Measurements from ENCODE around the gene PHF24. TPM values are rescaled to one million over a fixed set of nuclear protein-coding genes. Genes with fewer than 3 reads are reported as not detected.

The PHF24 gene
- total RNA-seq (2012; rRNA removed), result not detected in 2 replicates
- polyA plus RNA-seq (2012; rRNA removed), result 0.02 TPM in 1 of 2 replicates, not detected in the other
- polyA plus RNA-seq (2012; cell fraction: cytosol; rRNA removed), result not detected in 2 replicates
- not detected in 2 replicates for polyA plus RNA-seq (2012; cell fraction: nucleus; rRNA removed; ENCODE audit: low replicate concordance)
- Bru-seq, nascent RNA, result percentile 7 among the genes with signal in this experiment
- percentile 10 among the genes with signal in this experiment for BruChase-seq, experiment 1, labeled RNA remaining after a 6-hour chase
- BruChase-seq, experiment 2, labeled RNA remaining after a 2-hour chase, result not detected
- long read RNA-seq, result 0 reads

DNA sequence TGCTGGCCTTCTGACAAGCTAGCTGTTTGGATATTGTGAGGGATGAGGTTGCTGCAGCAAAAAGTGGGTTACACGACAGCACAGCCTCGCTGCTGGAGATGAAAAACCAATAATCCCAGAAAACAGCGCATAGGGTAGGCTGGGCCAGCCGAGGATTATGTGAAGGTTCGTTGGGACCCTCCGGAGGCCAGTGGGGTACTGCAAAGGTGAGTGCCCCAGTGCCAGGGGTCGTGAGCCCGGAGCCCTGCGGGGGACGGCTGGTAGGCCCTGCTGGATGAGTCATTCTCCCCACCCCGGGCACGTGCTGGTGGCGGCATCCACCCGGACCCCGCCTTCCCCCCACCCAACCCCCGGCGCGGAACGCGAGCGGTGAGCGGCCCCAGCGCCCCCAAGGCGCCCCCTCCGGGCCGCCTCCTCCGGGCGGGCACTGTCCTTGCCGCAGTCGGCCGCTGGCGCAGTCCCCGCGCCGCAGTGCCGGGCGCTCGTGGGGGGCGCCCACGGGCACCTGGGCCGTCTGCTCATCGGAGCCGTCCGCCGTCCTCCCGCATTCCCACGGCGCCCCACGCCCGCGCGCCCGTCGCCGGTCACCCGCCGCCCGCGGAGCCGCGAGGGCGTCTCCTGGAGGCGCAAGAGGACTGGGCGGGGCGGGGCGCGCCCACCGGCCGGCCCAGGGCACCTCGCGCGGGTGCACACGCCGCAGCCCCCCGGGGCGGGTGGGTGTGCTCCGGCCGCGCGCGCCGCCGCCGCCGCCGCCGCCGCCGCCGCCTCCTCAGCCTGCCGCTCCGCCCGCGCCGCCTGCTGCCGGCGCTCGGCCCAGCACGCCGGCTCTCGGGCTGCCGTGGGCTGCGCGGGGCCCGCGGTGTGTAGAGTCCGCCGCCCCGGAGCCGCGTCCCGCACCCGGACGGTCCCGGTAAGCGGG, at the start of gene PHF24:
TSS of gene PHF24 (plus strand) at position 794 of the 919 bp plus-strand sequence. CDS start 13,014 bp downstream, outside the sequence.
- H3K18ac ChIP-seq (ENCODE audit: low read depth, low read length), result no peak within 1 kb of the TSS
- peak within 1 kb of the TSS; percentile 29; the same call in 1 of the 2 replicates for H3K4me3 ChIP-seq (ENCODE audit: insufficient read depth, low read depth, low read length)
- no peaks in the 10 kb centered on the region for H3K9me1 ChIP-seq (ENCODE audit: insufficient read depth, low read length)
- ATAC-seq (ENCODE audit: low read depth) (peak; percentile 91), DNase-seq (no peak)
- no peaks in the 10 kb centered on the region for H3K79me1 ChIP-seq (ENCODE audit: low read depth in 1 of 2, low read length in 2 of 2)
- no peaks in the 10 kb centered on the region for H3K9me3 ChIP-seq (ENCODE audit: control insufficient read depth, insufficient read depth, low read length)
- no peak within 1 kb of the TSS for H3K14ac ChIP-seq (replicated peaks; ENCODE audit: low read depth, low read length)
- dilution Hi-C loops (cut with HindIII; ENCODE audit: low sequenced_read_pairs, unreplicated experiment) (no loop called here), in situ Hi-C loops (cut with MboI; ENCODE audit: low sequenced_read_pairs) (no loop called here), intact Hi-C loops (cut with micrococcal nuclease) (no loop called here)
- H2BK20ac ChIP-seq (ENCODE audit: low read depth, low read length), result no peak within 1 kb of the TSS
- ChIA-PET POLR2A (ENCODE audit: unreplicated experiment) (no interaction called here), CTCF (no interaction called here)
- H2AFZ ChIP-seq (replicated peaks; ENCODE audit: low read length, poor library complexity), result peak within 1 kb of the TSS; percentile 65
- no peak within 1 kb of the TSS for H3K27ac ChIP-seq (ENCODE audit: insufficient read depth, low read length)
- no peak within 1 kb of the TSS for H4K8ac ChIP-seq (ENCODE audit: low read depth in 2 of 2, low read length in 2 of 2)
- H2AK9ac ChIP-seq (replicated peaks; ENCODE audit: low read depth, low read length, poor library complexity), result no peak within 1 kb of the TSS
- no peak within 1 kb of the TSS for H3K9ac ChIP-seq (ENCODE audit: low read depth, low read length)
- no peaks in the 10 kb centered on the region for H4K20me1 ChIP-seq (ENCODE audit: insufficient read depth, low read length)
- WGBS, 2 experiments (ENCODE audit: extremely low coverage in 2 of 2, insufficient read length in 1 of 2), result 3% methylated on average over 36 of the region's 116 CpGs; no CpG with 5 or more reads in 1 of the 2 experiments
- H3K27me3 ChIP-seq (ENCODE audit: control insufficient read depth, insufficient read depth, low read length), result peaks cover 55% of the 10 kb centered on the region
- H3K56ac ChIP-seq (ENCODE audit: extremely low read depth, insufficient read depth, low read length), result no peak within 1 kb of the TSS
- H3K4ac ChIP-seq (ENCODE audit: low read depth, low read length), result no peak within 1 kb of the TSS
- BruUV-seq (replicated peaks), result no TSS peak
- no peak within 1 kb of the TSS for H2AK5ac ChIP-seq (ENCODE audit: low read depth, low read length)
- no peak within 1 kb of the TSS for H3K23ac ChIP-seq (ENCODE audit: low read depth, low read length)
- no peaks in the 10 kb centered on the region for H3K36me3 ChIP-seq (ENCODE audit: control insufficient read depth, insufficient read depth, low read length)
- H2BK5ac ChIP-seq (ENCODE audit: low read depth, low read length, poor library complexity, severe bottlenecking), result no peak within 1 kb of the TSS
- H4K91ac ChIP-seq (ENCODE audit: insufficient read depth, low read depth, low read length), result no peak within 1 kb of the TSS
- H2BK120ac ChIP-seq (ENCODE audit: low read depth, low read length), result no peak within 1 kb of the TSS
- TF ChIP-seq RFX5 (IDR thresholded peaks at IDR 0.05; ENCODE audit: low read depth, low read length) (no peak), MAZ (IDR thresholded peaks at IDR 0.05; ENCODE audit: borderline replicate concordance, low read depth, low read length) (no peak; the same call in 1 of the 2 replicates), MXI1 (IDR thresholded peaks at IDR 0.05; ENCODE audit: borderline replicate concordance, low read depth, low read length) (no peak), BHLHE40 (IDR thresholded peaks at IDR 0.05; ENCODE audit: low read depth, low read length) (0 out of 2 replicates have a peak, but pooled peaks have one; percentile 9), CEBPB (IDR thresholded peaks at IDR 0.05; ENCODE audit: low read depth, low read length) (no peak), MAFK (IDR thresholded peaks at IDR 0.05; ENCODE audit: low read depth, low read length) (no peak), FOS (IDR thresholded peaks at IDR 0.05; ENCODE audit: low read depth, low read length) (no peak), RCOR1 (IDR thresholded peaks at IDR 0.05; ENCODE audit: insufficient replicate concordance, low read length) (no peak), NFE2L2 (IDR thresholded peaks at IDR 0.05; ENCODE audit: low read depth, low read length) (no peak)
- TF ChIP-seq, protein P1, sequence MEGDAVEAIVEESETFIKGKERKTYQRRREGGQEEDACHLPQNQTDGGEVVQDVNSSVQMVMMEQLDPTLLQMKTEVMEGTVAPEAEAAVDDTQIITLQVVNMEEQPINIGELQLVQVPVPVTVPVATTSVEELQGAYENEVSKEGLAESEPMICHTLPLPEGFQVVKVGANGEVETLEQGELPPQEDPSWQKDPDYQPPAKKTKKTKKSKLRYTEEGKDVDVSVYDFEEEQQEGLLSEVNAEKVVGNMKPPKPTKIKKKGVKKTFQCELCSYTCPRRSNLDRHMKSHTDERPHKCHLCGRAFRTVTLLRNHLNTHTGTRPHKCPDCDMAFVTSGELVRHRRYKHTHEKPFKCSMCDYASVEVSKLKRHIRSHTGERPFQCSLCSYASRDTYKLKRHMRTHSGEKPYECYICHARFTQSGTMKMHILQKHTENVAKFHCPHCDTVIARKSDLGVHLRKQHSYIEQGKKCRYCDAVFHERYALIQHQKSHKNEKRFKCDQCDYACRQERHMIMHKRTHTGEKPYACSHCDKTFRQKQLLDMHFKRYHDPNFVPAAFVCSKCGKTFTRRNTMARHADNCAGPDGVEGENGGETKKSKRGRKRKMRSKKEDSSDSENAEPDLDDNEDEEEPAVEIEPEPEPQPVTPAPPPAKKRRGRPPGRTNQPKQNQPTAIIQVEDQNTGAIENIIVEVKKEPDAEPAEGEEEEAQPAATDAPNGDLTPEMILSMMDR (conservative IDR thresholded peaks at IDR 0.05; ENCODE audit: low read depth, low read length), result 0 out of 2 replicates have a peak, but pooled peaks have one; percentile 8
- TF ChIP-seq, protein P2, sequence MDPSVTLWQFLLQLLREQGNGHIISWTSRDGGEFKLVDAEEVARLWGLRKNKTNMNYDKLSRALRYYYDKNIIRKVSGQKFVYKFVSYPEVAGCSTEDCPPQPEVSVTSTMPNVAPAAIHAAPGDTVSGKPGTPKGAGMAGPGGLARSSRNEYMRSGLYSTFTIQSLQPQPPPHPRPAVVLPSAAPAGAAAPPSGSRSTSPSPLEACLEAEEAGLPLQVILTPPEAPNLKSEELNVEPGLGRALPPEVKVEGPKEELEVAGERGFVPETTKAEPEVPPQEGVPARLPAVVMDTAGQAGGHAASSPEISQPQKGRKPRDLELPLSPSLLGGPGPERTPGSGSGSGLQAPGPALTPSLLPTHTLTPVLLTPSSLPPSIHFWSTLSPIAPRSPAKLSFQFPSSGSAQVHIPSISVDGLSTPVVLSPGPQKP (IDR thresholded peaks at IDR 0.05; ENCODE audit: borderline replicate concordance, low read depth, low read length), result no peak
- TF ChIP-seq, protein P3, sequence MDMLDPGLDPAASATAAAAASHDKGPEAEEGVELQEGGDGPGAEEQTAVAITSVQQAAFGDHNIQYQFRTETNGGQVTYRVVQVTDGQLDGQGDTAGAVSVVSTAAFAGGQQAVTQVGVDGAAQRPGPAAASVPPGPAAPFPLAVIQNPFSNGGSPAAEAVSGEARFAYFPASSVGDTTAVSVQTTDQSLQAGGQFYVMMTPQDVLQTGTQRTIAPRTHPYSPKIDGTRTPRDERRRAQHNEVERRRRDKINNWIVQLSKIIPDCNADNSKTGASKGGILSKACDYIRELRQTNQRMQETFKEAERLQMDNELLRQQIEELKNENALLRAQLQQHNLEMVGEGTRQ (IDR thresholded peaks at IDR 0.05; ENCODE audit: low read depth, low read length), result 0 out of 2 replicates have a peak, but pooled peaks have one; percentile 12
- H3K4me1 ChIP-seq (ENCODE audit: control insufficient read depth, insufficient read depth, low read length), result no peaks in the 10 kb centered on the region
- no peak within 1 kb of the TSS for H2BK15ac ChIP-seq (ENCODE audit: low read depth, low read length)
- no peak within 1 kb of the TSS for H3K4me2 ChIP-seq (ENCODE audit: low read depth, low read length)
- H4K5ac ChIP-seq (ENCODE audit: low read depth, low read length), result no peak within 1 kb of the TSS
